K562 (cell line): ENCODE measurements around the gene ANKRD12. TPM values are rescaled to one million over a fixed set of nuclear protein-coding genes. Genes with fewer than 3 reads are reported as not detected.
A peak's percentile ranks its signal among the peaks of the same experiment; 100 is the strongest.

Source experiments
- CC2D1A ChIP-seq: fragments of 450-650 bp; IDR thresholded peaks from 2 replicates; pipeline ENCODE4 v1.6.1; 2017; ENCODE audit warnings: mild to moderate bottlenecking
- FOXP1 ChIP-seq: sonication (generic); formaldehyde crosslinking; IDR thresholded peaks from 2 replicates; pipeline ENCODE4 v1.8.0; 2022; ENCODE audit warnings: mild to moderate bottlenecking, missing genetic modification reagents
- GABPB1 ChIP-seq: sonication (generic); formaldehyde crosslinking; IDR thresholded peaks from 2 replicates; pipeline ENCODE4 v1.8.0; 2022; ENCODE audit warnings: mild to moderate bottlenecking, missing genetic modification reagents
- GTF2F1 ChIP-seq: IDR thresholded peaks from 2 replicates; pipeline ENCODE4 v1.6.1; 2011; ENCODE audit warnings: low read depth, low read length, improper control_type of control experiment
- ILF3 ChIP-seq: fragments of 450-650 bp; IDR thresholded peaks from 2 replicates; pipeline ENCODE4 v1.6.1; 2018; ENCODE audit warnings: antibody characterized with exemption, mild to moderate bottlenecking, moderate library complexity, borderline replicate concordance
- NR0B1 ChIP-seq: fragments of 450-650 bp; IDR thresholded peaks from one replicate; pipeline ENCODE4 v1.6.1; 2018; ENCODE audit warnings: mild to moderate bottlenecking, moderate library complexity; ENCODE audit not compliant: partially characterized antibody
- POLR2A ChIP-seq: fragments of 450-650 bp; conservative IDR thresholded peaks from 2 replicates; pipeline ENCODE4 v1.6.1; 2016
- POLR2AphosphoS5 ChIP-seq: IDR thresholded peaks from 2 replicates; pipeline ENCODE4 v1.6.1; 2011; ENCODE audit warnings: mild to moderate bottlenecking, low read depth, low read length, moderate library complexity; ENCODE audit not compliant: control insufficient read depth, insufficient read depth
- RCOR1 ChIP-seq, 2 experiments: IDR thresholded peaks; 2 replicates each; pipeline ENCODE4 v1.6.1; 2012; ENCODE audit warnings: low read depth in 2 of 2, low read length in 2 of 2, borderline replicate concordance in 1 of 2, improper control_type of control experiment in 1 of 2
- SIN3A ChIP-seq, 2 experiments: fragments of 150-350 bp in 1 of 2; IDR thresholded peaks; 2 replicates each; pipeline ENCODE4 v1.6.1; 2011 to 2016; ENCODE audit warnings: borderline replicate concordance in 2 of 2, low read depth in 2 of 2, low read length in 2 of 2, mild to moderate bottlenecking in 2 of 2, moderate library complexity in 2 of 2; ENCODE audit not compliant: control insufficient read depth in 1 of 2
- SMAD1 ChIP-seq: fragments of 150-350 bp; IDR thresholded peaks from 2 replicates; pipeline ENCODE4 v1.6.1; 2014; ENCODE audit warnings: low read length, low read depth; ENCODE audit not compliant: partially characterized antibody
- SNRNP70 ChIP-seq: fragments of 200-400 bp; formaldehyde crosslinking; optimal IDR thresholded peaks from 2 replicates; pipeline ENCODE3; 2017; ENCODE audit warnings: low read depth, low read length
- SREBF1 ChIP-seq: fragments of 150-350 bp; IDR thresholded peaks from 2 replicates; pipeline ENCODE4 v1.6.1; 2014; ENCODE audit warnings: antibody characterized with exemption, low read depth, low read length, borderline replicate concordance
- YY1 ChIP-seq, 3 experiments: IDR thresholded peaks; 2 replicates each; pipeline ENCODE4 v1.6.1; 2011; ENCODE audit warnings: low read length in 2 of 3, mild to moderate bottlenecking in 2 of 3, moderate library complexity in 2 of 3, borderline replicate concordance in 1 of 3, control low read depth in 1 of 3, low read depth in 1 of 3; ENCODE audit not compliant: insufficient read depth in 3 of 3, insufficient replicate concordance in 2 of 3, control insufficient read depth in 1 of 3, insufficient read length in 1 of 3; ENCODE audit errors: extremely low read depth in 1 of 3
- ZBTB11 ChIP-seq, 3 experiments: fragments of 200-800 bp in 1 of 3; fragments of 250-450 bp in 1 of 3; fragments of 450-650 bp in 1 of 3; sonication (Bioruptor Pico) in 1 of 3; sonication (Bioruptor generic) in 1 of 3; formaldehyde crosslinking in 1 of 3; IDR thresholded peaks; 2 replicates each; pipeline versions ENCODE4 v1.6.1 to v1.8.0; 2016 to 2022; ENCODE audit warnings: mild to moderate bottlenecking in 2 of 3, missing genetic modification characterization in 2 of 3, missing compliant biosample characterization in 1 of 3, moderate library complexity in 1 of 3
- ZC3H4 ChIP-seq: sonication (generic); formaldehyde crosslinking; IDR thresholded peaks from 2 replicates; pipeline ENCODE4 v1.9.0; 2021; ENCODE audit warnings: missing genetic modification reagents, borderline replicate concordance
- ZNF277 ChIP-seq: fragments of 250-450 bp; sonication (Bioruptor Pico); IDR thresholded peaks from 2 replicates; pipeline ENCODE4 v1.8.0; 2022; ENCODE audit warnings: inconsistent platforms, mild to moderate bottlenecking, moderate library complexity, borderline replicate concordance
- ZNF76 ChIP-seq: fragments of 250-450 bp; sonication (Bioruptor Pico); IDR thresholded peaks from 2 replicates; pipeline ENCODE4 v1.4.0; 2020; ENCODE audit warnings: mild to moderate bottlenecking, moderate library complexity, borderline replicate concordance
- ZSCAN32 ChIP-seq: fragments of 450-650 bp; formaldehyde crosslinking; IDR thresholded peaks from 2 replicates; pipeline ENCODE4 v1.4.0; 2020; ENCODE audit warnings: mild to moderate bottlenecking, moderate library complexity
- polyA plus RNA-seq, 8 experiments: library from polyadenylated mRNA; depleted of rRNA in 4 of 8; stranded (reverse) in 5 of 8; unstranded in 3 of 8; fragments of >200 nt; fragmentation: Nextera tagmentation in 2 of 8; fragmentation: Illumina TruSeq in 1 of 8; extraction: Ambion mirVana in 2 of 8; extraction: Trizol in 1 of 8; gene quantifications; 2 replicates each; pipeline versions ENCODE4 v1.2.1 to v1.2.3, GENCODE V29; 2011 to 2014; ENCODE audit warnings: inconsistent platforms in 1 of 8, missing spikeins in 1 of 8
- total RNA-seq, 7 experiments: library from RNA; depleted of rRNA in 6 of 7; stranded (reverse); fragments of >200 nt in 6 of 7; fragmentation: Illumina TruSeq in 2 of 7; extraction: Trizol in 2 of 7; gene quantifications; 2 replicates each; pipeline versions ENCODE4 v1.2.1 to v1.2.3, GENCODE V29; 2011 to 2021; ENCODE audit warnings: low replicate concordance in 1 of 7

ANKRD12 gene
- total and polyA plus RNA-seq, 9 of the 15 experiments (the other 6 are each of a cell fraction or from before 2014, with no cell fraction given) = 6.6 to 28.2 (median 16.0) TPM

GRCh38 chr18:9102508-9103375 is 33.8 kb upstream of the ANKRD12 start, which contains the start of gene NDUFV2 (continued):
- TF ChIP-seq ZBTB11 (CRISPR knock-in tag; IDR thresholded peaks at IDR 0.05) (peak in 2 of 3 experiments; percentile 41 to 84; a peak in 3 of 6 replicates), ILF3 (peak; percentile 97; the same call in 1 of the 2 replicates), ZC3H4 (CRISPR knock-in tag) (no peak), SNRNP70 (no peak), SIN3A (IDR thresholded peaks at IDR 0.05; ENCODE audit: borderline replicate concordance in 2 of 2, control insufficient read depth in 1 of 2, low read depth in 2 of 2, low read length in 2 of 2) (peak; percentile 7 to 32; a peak in 2 of 4 replicates), CC2D1A (no peak), ZNF76 (peak; percentile 52; the same call in 1 of the 2 replicates), POLR2A (peak; percentile 93), YY1 (IDR thresholded peaks at IDR 0.05; ENCODE audit: borderline replicate concordance in 1 of 3, control insufficient read depth in 1 of 3, extremely low read depth in 1 of 3, insufficient read depth in 3 of 3, insufficient read length in 1 of 3, insufficient replicate concordance in 2 of 3, low read depth in 1 of 3, low read length in 2 of 3) (peak; percentile 59 to 92 (median 90)), ZSCAN32 (CRISPR knock-in tag) (0 out of 2 replicates have a peak, but pooled peaks have one; percentile 42), SREBF1 (0 out of 2 replicates have a peak, but pooled peaks have one; percentile 31), RCOR1 (IDR thresholded peaks at IDR 0.05; ENCODE audit: borderline replicate concordance in 1 of 2, low read depth in 2 of 2, low read length in 2 of 2) (0 out of 4 replicates have a peak, but pooled peaks of 1 of the 2 experiments have one; percentile 38), GTF2F1 (no peak), ZNF277 (no peak), POLR2AphosphoS5 (peak; percentile 33; the same call in 1 of the 2 replicates), NR0B1 (no peak), GABPB1 (CRISPR knock-in tag) (peak; percentile 64; the same call in 1 of the 2 replicates), SMAD1 (peak; percentile 73), FOXP1 (no peak; the same call in 1 of the 2 replicates)
